Epithelial cell of esophagus (primary cell): Measurements from ENCODE around the gene MYO1B.

Experiments
- DNase-seq: peaks from one replicate; pipeline ENCODE4 v3.0.0; 2010; ENCODE audit warnings: low read depth
- H3K4me3 ChIP-seq: 2 replicates; pipeline ENCODE4 v1.5.1; 2011; ENCODE audit warnings: mild to moderate bottlenecking, low read length, control low read depth
- CTCF ChIP-seq: IDR thresholded peaks from 2 replicates; pipeline ENCODE4 v1.5.1; 2011; ENCODE audit warnings: low read depth, mild to moderate bottlenecking, low read length, control low read depth, inconsistent platforms; ENCODE audit not compliant: insufficient read depth; ENCODE audit errors: missing control alignments

The MYO1B gene

DNA sequence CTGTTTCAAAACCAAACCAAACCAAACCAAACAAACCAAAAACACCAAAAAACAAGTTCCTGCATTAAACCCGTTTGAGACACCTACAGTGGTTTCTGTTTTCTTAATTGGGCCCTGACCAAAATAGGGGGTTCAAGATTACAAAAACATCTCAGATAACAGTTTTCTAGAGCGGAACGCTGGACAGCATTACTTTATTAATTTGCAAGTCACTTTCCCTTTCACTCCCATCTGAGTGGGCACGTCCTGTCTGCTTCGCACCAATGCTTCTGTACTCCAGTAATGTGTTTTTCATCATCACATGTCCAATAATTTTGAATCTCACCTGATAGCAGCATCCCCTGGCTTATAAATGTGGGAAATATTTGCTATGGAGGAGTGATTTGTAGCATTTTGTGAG is 11.7 kb upstream of the MYO1B start:
- H3K4me3 ChIP-seq, result no peak overlapping the region
- no peak for TF ChIP-seq CTCF
- DNase-seq, result no peak

- no peak for TF ChIP-seq CTCF
- no peak overlapping the region for H3K4me3 ChIP-seq
- no peak for DNase-seq
Observed at GRCh38 chr2:191234376-191234775, 10.8 kb upstream of the MYO1B start.

- TF ChIP-seq CTCF, result no peak
- no peak overlapping the region for H3K4me3 ChIP-seq
- no peak for DNase-seq
Observed at GRCh38 chr2:191240871-191241270, 4.3 kb upstream of the MYO1B start.

DNA sequence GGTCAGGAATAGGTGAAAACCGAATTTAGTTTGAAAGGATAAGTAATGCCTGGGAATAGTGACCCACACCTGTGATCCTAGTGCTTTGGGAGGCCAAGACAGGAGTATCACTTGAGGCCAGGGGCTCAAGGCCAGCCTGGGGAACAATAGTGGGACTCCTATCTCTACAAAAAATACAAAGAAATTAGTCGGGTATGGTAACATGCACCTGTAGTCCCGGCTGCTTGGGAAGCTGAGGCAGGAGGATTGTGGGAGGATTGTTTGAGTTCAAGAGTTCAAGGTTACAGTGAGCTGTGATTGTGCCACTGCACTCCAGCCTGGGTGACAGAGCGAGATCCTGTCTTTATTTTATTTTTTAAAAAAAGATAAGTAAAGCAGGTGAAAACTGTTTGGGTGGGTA is 3.8 kb upstream of the MYO1B start:
- DNase-seq, result no peak

GRCh38 chr2:191243154-191243553 is 2.0 kb upstream of the MYO1B start:
- no peak overlapping the region for H3K4me3 ChIP-seq
- no peak for DNase-seq
- TF ChIP-seq CTCF, result no peak

More for the DNA sequence above, 3.8 kb upstream of the MYO1B start:
- no peak overlapping the region for H3K4me3 ChIP-seq
- TF ChIP-seq CTCF, result no peak

GRCh38 chr2:191244350-191244749 is 854 bp upstream of the MYO1B start:
- TF ChIP-seq CTCF, result no peak
- peak; percentile 92 for DNase-seq
- peak overlapping the region; percentile 41 for H3K4me3 ChIP-seq

- no peak for TF ChIP-seq CTCF
- peak; percentile 78 for DNase-seq
- peak overlapping the region; percentile 94 for H3K4me3 ChIP-seq
Observed at GRCh38 chr2:191245869-191246531, 796 bp downstream of the MYO1B start.
